ENCODE measurements around the gene CCSER1. TPM values are rescaled to one million over a fixed set of nuclear protein-coding genes. Genes with fewer than 3 reads are reported as not detected.

Gene CCSER1
- total RNA-seq, 1 experiment from 2014 or later, result 0.05 TPM

GRCh38 chr4:91057871-91058270 is 930.7 kb downstream of the CCSER1 start:
- BruUV-seq (replicated peaks), result no TSS peak

DNA sequence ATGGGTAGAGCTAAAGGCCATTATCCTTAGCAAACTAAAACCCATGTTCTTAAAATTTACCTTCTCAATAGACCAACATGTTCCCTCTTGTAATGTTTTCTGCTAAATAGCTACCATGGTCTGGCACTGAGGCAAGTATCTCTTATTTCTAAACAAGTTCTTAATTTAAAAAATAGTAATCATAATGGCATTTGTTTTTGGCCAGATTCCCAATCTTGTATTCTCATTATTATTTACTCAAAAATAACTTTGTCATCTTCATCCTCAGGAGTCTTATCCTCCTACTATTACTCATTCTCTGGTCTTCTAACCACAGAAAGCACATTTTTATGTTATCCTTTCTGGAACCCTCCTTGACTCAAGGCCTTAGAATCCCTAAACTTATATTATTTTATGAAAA is 931.2 kb downstream of the CCSER1 start:
- no peak for TF ChIP-seq POLR2AphosphoS5 (IDR thresholded peaks at IDR 0.05; ENCODE audit: low read depth, low read length)
- no peak for ATAC-seq
- intact Hi-C loops (cut with micrococcal nuclease; ENCODE audit: unreplicated experiment) (no loop called here), in situ Hi-C loops (cut with HindIII; ENCODE audit: low pct_unique_long_range_greater_than_20kb, low sequenced_read_pairs) (no loop called here)
- Histone ChIP-seq H3K9me3 (ENCODE audit: control insufficient read depth, insufficient read depth, low read depth, low read length) (no peaks in the 10 kb centered on the region), H3K27ac (ENCODE audit: low read length) (no peak overlapping the region), H3K27me3 (ENCODE audit: control insufficient read depth, insufficient read depth, low read length) (no peaks in the 10 kb centered on the region), H3K4me3 (ENCODE audit: low read depth in 2 of 2, low read length in 2 of 2) (no peak overlapping the region), H3K4me1 (ENCODE audit: control insufficient read depth, insufficient read depth, low read length) (no peaks in the 10 kb centered on the region), H3K36me3 (ENCODE audit: control insufficient read depth, insufficient read depth, low read length) (no peaks in the 10 kb centered on the region)
- BruUV-seq (replicated peaks), result no TSS peak
- no peak for DNase-seq (ENCODE audit: low read depth, low spot score)
- ChIA-PET CTCF (no interaction called here), POLR2A (no interaction called here)

More at GRCh38 chr4:91057871-91058270, 930.7 kb downstream of the CCSER1 start:
- H3K4me1 ChIP-seq (ENCODE audit: control insufficient read depth, insufficient read depth, low read length), result no peaks in the 10 kb centered on the region
- no peak overlapping the region for H3K4me3 ChIP-seq (ENCODE audit: low read depth in 2 of 2, low read length in 2 of 2)
- no peaks in the 10 kb centered on the region for H3K36me3 ChIP-seq (ENCODE audit: control insufficient read depth, insufficient read depth, low read length)
- H3K27me3 ChIP-seq (ENCODE audit: control insufficient read depth, insufficient read depth, low read length), result no peaks in the 10 kb centered on the region
- ATAC-seq (no peak), DNase-seq (ENCODE audit: low read depth, low spot score) (no peak)
- H3K27ac ChIP-seq (ENCODE audit: low read length), result no peak overlapping the region
- ChIA-PET POLR2A (no interaction called here), CTCF (no interaction called here)
- TF ChIP-seq, protein P1, sequence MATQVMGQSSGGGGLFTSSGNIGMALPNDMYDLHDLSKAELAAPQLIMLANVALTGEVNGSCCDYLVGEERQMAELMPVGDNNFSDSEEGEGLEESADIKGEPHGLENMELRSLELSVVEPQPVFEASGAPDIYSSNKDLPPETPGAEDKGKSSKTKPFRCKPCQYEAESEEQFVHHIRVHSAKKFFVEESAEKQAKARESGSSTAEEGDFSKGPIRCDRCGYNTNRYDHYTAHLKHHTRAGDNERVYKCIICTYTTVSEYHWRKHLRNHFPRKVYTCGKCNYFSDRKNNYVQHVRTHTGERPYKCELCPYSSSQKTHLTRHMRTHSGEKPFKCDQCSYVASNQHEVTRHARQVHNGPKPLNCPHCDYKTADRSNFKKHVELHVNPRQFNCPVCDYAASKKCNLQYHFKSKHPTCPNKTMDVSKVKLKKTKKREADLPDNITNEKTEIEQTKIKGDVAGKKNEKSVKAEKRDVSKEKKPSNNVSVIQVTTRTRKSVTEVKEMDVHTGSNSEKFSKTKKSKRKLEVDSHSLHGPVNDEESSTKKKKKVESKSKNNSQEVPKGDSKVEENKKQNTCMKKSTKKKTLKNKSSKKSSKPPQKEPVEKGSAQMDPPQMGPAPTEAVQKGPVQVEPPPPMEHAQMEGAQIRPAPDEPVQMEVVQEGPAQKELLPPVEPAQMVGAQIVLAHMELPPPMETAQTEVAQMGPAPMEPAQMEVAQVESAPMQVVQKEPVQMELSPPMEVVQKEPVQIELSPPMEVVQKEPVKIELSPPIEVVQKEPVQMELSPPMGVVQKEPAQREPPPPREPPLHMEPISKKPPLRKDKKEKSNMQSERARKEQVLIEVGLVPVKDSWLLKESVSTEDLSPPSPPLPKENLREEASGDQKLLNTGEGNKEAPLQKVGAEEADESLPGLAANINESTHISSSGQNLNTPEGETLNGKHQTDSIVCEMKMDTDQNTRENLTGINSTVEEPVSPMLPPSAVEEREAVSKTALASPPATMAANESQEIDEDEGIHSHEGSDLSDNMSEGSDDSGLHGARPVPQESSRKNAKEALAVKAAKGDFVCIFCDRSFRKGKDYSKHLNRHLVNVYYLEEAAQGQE (IDR thresholded peaks at IDR 0.05; ENCODE audit: insufficient read depth in 1 of 2, low read depth in 2 of 2, low read length in 1 of 2), result no peak
- no peak for TF ChIP-seq CTCF (IDR thresholded peaks at IDR 0.05)
- TF ChIP-seq SIN3A (IDR thresholded peaks at IDR 0.05; ENCODE audit: borderline replicate concordance, insufficient read depth, low read depth, low read length), result no peak
- TF ChIP-seq POLR2AphosphoS5 (IDR thresholded peaks at IDR 0.05; ENCODE audit: low read depth, low read length), result no peak
- no peak for TF ChIP-seq TCF7L2 (IDR thresholded peaks at IDR 0.05; ENCODE audit: low read depth, low read length)
- in situ Hi-C loops (cut with HindIII; ENCODE audit: low pct_unique_long_range_greater_than_20kb, low sequenced_read_pairs), result no loop called here
- H3K9me3 ChIP-seq (ENCODE audit: control insufficient read depth, insufficient read depth, low read depth, low read length), result no peaks in the 10 kb centered on the region
- intact Hi-C loops (cut with micrococcal nuclease; ENCODE audit: unreplicated experiment), result no loop called here

DNA sequence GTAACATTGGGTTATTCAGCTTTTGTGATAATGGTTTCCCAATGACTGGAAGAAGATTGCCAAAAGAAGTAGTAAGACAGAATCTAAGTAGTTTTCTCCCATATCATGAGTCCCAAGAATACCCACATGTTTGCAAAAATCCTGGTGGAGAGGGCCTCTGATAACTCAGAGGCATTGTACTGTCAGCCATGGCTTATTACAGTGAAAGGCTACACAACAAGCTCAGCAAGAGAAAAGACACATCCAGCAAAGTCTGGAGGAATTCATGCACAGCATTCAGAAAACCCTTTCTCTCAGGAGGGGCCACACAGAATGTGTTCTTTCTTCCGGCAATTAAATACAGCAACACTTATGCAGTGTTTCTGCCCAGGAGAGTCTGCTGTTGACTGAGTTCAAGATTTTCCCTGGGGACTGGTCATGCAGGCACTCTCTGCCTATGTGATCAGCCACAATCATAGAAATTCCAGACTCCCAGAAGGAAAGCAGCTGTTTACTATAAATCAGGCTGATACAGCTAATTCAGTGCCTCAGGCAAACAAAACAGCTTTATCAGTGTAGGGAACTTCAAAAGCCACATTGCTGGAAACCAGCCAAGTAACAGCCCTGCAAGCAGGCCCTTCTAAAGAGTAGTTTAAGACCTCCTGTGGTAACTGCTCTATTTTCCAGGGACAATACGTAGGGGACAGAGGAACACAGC is 937.1 kb downstream of the CCSER1 start:
- Histone ChIP-seq H3K27ac (ENCODE audit: low read length) (no peak overlapping the region; the same call in 1 of the 2 replicates), H3K4me1 (ENCODE audit: control insufficient read depth, insufficient read depth, low read length) (no peaks in the 10 kb centered on the region), H3K36me3 (ENCODE audit: control insufficient read depth, insufficient read depth, low read length) (no peaks in the 10 kb centered on the region), H3K9me3 (ENCODE audit: control insufficient read depth, insufficient read depth, low read depth, low read length) (no peaks in the 10 kb centered on the region), H3K4me3 (ENCODE audit: low read depth in 2 of 2, low read length in 2 of 2) (no peak overlapping the region), H3K27me3 (ENCODE audit: control insufficient read depth, insufficient read depth, low read length) (no peaks in the 10 kb centered on the region)
- TF ChIP-seq TCF7L2 (IDR thresholded peaks at IDR 0.05; ENCODE audit: low read depth, low read length) (peak; percentile 92), CTCF (IDR thresholded peaks at IDR 0.05) (no peak)
- TF ChIP-seq, protein P1 (IDR thresholded peaks at IDR 0.05; ENCODE audit: insufficient read depth in 1 of 2, low read depth in 2 of 2, low read length in 1 of 2), result no peak
- intact Hi-C loops (cut with micrococcal nuclease; ENCODE audit: unreplicated experiment) (no loop called here), in situ Hi-C loops (cut with HindIII; ENCODE audit: low pct_unique_long_range_greater_than_20kb, low sequenced_read_pairs) (no loop called here)
- DNase-seq (ENCODE audit: low read depth, low spot score), result no peak
- ATAC-seq, result peak; percentile 69; the same call in 1 of the 2 replicates
- ChIA-PET POLR2A (interaction anchor here (1.2 kb wide), 1 partner anchor 11 kb away, joined by 4 read pairs; no protein-coding TSS in a partner anchor), CTCF (no interaction called here)
- no TSS peak for BruUV-seq (replicated peaks)
